SK-N-SH (cell line): ENCODE measurements around the gene TEAD2. TPM values are rescaled to one million over a fixed set of nuclear protein-coding genes. Genes with fewer than 3 reads are reported as not detected.

Experiments used
- CTCF ChIA-PET: fragments of 300-600, 350-600 bp; formaldehyde crosslinking; extraction: SDS; loops from one replicate; lab custom pipeline; 2021; lab: Yijun Ruan, JAX
- POLR2A ChIA-PET: fragments of 350-600 bp; sonication (Branson Sonifier 250); formaldehyde crosslinking; extraction: SDS; loops from one replicate; lab custom pipeline; 2020; ENCODE audit warnings: antibody characterized with exemption, inconsistent platforms; lab: Yijun Ruan, JAX
- DNase-seq: peaks from one replicate; pipeline ENCODE4 v3.0.0; 2012
- H2AFZ ChIP-seq: fragments of 200-600 bp; sonication (generic); 2 replicates; pipeline ENCODE4 v1.8.1; 2016; ENCODE audit warnings: antibody characterized with exemption, mild to moderate bottlenecking, low read depth
- H3F3A ChIP-seq: fragments of 200-600 bp; sonication (generic); replicated peaks from 2 replicates; pipeline ENCODE3; 2016; ENCODE audit warnings: antibody characterized with exemption, mild to moderate bottlenecking; ENCODE audit not compliant: insufficient read depth
- H3K27ac ChIP-seq, 2 experiments: fragments of 200-500 bp in 1 of 2; fragments of 200-600 bp in 1 of 2; sonication (Bioruptor generic) in 1 of 2; sonication (generic), shearing (Covaris generic) in 1 of 2; 2 replicates each; pipeline versions ENCODE4 v1.5.1 to v1.6.1; 2014 to 2016; ENCODE audit warnings: low read depth in 2 of 2, inconsistent platforms in 1 of 2, low read length in 1 of 2, mild to moderate bottlenecking in 1 of 2, mixed read lengths in 1 of 2
- H3K27me3 ChIP-seq: fragments of 200-600 bp; sonication (generic), shearing (Covaris generic); 2 replicates; pipeline ENCODE4 v1.6.1; 2016; ENCODE audit warnings: mixed run types; ENCODE audit not compliant: insufficient read depth
- H3K36me3 ChIP-seq, 2 experiments: fragments of 200-500 bp in 1 of 2; fragments of 200-600 bp in 1 of 2; sonication (Bioruptor generic) in 1 of 2; sonication (generic) in 1 of 2; replicated peaks in 1 of 2; 2 replicates each; pipeline versions ENCODE3 to v1.5.1; 2014 to 2016; ENCODE audit warnings: low read length in 1 of 2, mild to moderate bottlenecking in 1 of 2; ENCODE audit not compliant: insufficient read depth in 2 of 2, control insufficient read depth in 1 of 2
- H3K4me1 ChIP-seq, 2 experiments: fragments of 200-500 bp in 1 of 2; fragments of 200-600 bp in 1 of 2; sonication (Bioruptor generic) in 1 of 2; sonication (generic), shearing (Covaris generic) in 1 of 2; 2 replicates each; pipeline versions ENCODE4 v1.5.1 to v1.6.1; 2014 to 2016; ENCODE audit warnings: low read depth in 1 of 2, low read length in 1 of 2, mixed run types in 1 of 2; ENCODE audit not compliant: insufficient read depth in 2 of 2, control insufficient read depth in 1 of 2
- H3K4me2 ChIP-seq: fragments of 200-600 bp; sonication (generic), shearing (Covaris generic); 2 replicates; pipeline ENCODE4 v1.6.1; 2017; ENCODE audit warnings: mixed run types
- H3K4me3 ChIP-seq, 2 experiments: fragments of 200-500 bp in 1 of 2; fragments of 200-600 bp in 1 of 2; sonication (Bioruptor generic) in 1 of 2; sonication (generic), shearing (Covaris generic) in 1 of 2; 2 replicates each; pipeline versions ENCODE4 v1.5.1 to v1.8.1; 2014 to 2016; ENCODE audit warnings: low read depth in 2 of 2, inconsistent platforms in 1 of 2, low read length in 1 of 2, mild to moderate bottlenecking in 1 of 2, mixed read lengths in 1 of 2, moderate library complexity in 1 of 2
- H3K79me2 ChIP-seq: fragments of 200-600 bp; sonication (generic); 2 replicates; pipeline ENCODE4 v1.8.1; 2017; ENCODE audit warnings: mild to moderate bottlenecking; ENCODE audit not compliant: insufficient read depth
- H3K9ac ChIP-seq: fragments of 200-600 bp; sonication (generic); 2 replicates; pipeline ENCODE4 v1.6.1; 2017; ENCODE audit warnings: mixed run types
- H3K9me2 ChIP-seq: fragments of 200-600 bp; sonication (generic); 2 replicates; pipeline ENCODE4 v1.6.1; 2017; ENCODE audit warnings: mixed run types
- H3K9me3 ChIP-seq: fragments of 200-600 bp; sonication (generic); 2 replicates; pipeline ENCODE4 v1.6.1; 2017; ENCODE audit warnings: mixed run types, mild to moderate bottlenecking, moderate library complexity
- H4K20me1 ChIP-seq: fragments of 200-600 bp; sonication (generic); 2 replicates; pipeline ENCODE4 v1.6.1; 2017; ENCODE audit warnings: mild to moderate bottlenecking, mixed run types; ENCODE audit not compliant: insufficient read depth
- CHD2 ChIP-seq: fragments of 150-350 bp; IDR thresholded peaks from 2 replicates; pipeline ENCODE4 v1.6.1; 2018; ENCODE audit warnings: low read length; ENCODE audit not compliant: partially characterized antibody
- CTCF ChIP-seq: fragments of 200-600 bp; sonication (generic); IDR thresholded peaks from 2 replicates; pipeline ENCODE4 v1.6.1; 2017; ENCODE audit warnings: antibody characterized with exemption, mild to moderate bottlenecking, moderate library complexity
- EZH2phosphoT487 ChIP-seq: fragments of 200-600 bp; sonication (generic); IDR thresholded peaks from 2 replicates; pipeline ENCODE4 v1.6.1; 2017; ENCODE audit warnings: low read depth, mixed run types, mild to moderate bottlenecking, antibody characterized with exemption, moderate library complexity, borderline replicate concordance
- FOSL2 ChIP-seq: IDR thresholded peaks from 2 replicates; pipeline ENCODE4 v1.4.0; 2012; ENCODE audit warnings: low read depth, mild to moderate bottlenecking, moderate library complexity, borderline replicate concordance
- IRF3 ChIP-seq: fragments of 150-350 bp; IDR thresholded peaks from 2 replicates; pipeline ENCODE4 v1.6.1; 2016; ENCODE audit warnings: mild to moderate bottlenecking, low read depth, low read length
- MEF2A ChIP-seq: IDR thresholded peaks from 2 replicates; pipeline ENCODE4 v1.4.0; 2012; ENCODE audit warnings: low read depth, borderline replicate concordance
- NRF1 ChIP-seq: IDR thresholded peaks from 2 replicates; pipeline ENCODE4 v1.6.1; 2012; ENCODE audit warnings: low read depth, mild to moderate bottlenecking, low read length
- RAD21 ChIP-seq: IDR thresholded peaks from 2 replicates; pipeline ENCODE4 v1.6.1; 2012; ENCODE audit warnings: mild to moderate bottlenecking, low read length
- REST ChIP-seq: IDR thresholded peaks from 2 replicates; pipeline ENCODE4 v1.6.1; 2012; ENCODE audit warnings: mild to moderate bottlenecking, low read depth, low read length, moderate library complexity
- RFX5 ChIP-seq: IDR thresholded peaks from 2 replicates; pipeline ENCODE4 v1.6.1; 2012; ENCODE audit warnings: mild to moderate bottlenecking, improper control_type of control experiment, low read length
- SMC3 ChIP-seq: IDR thresholded peaks from 2 replicates; pipeline ENCODE4 v1.6.1; 2012; ENCODE audit warnings: low read depth, low read length, improper control_type of control experiment
- TEAD4 ChIP-seq: IDR thresholded peaks from 2 replicates; pipeline ENCODE4 v1.4.0; 2012; ENCODE audit warnings: mild to moderate bottlenecking, borderline replicate concordance; ENCODE audit not compliant: insufficient read depth
- USF2 ChIP-seq: fragments of 150-350 bp; IDR thresholded peaks from 2 replicates; pipeline ENCODE4 v1.6.1; 2017; ENCODE audit warnings: antibody characterized with exemption, low read length, low read depth, borderline replicate concordance
- ZBTB33 ChIP-seq: IDR thresholded peaks from 2 replicates; pipeline ENCODE4 v1.4.0; 2012; ENCODE audit warnings: low read depth, borderline replicate concordance
- WGBS: methylation state at CpG from one replicate; pipeline ENCODE4 v1.1.6; 2017; ENCODE audit warnings: low lambda C conversion rate; 5-methylcytosine and 5-hydroxymethylcytosine counted together
- polyA plus RNA-seq, 3 experiments: library from polyadenylated mRNA; depleted of rRNA; stranded (reverse); fragments of >200 nt; gene quantifications; 2 replicates each; pipeline ENCODE4 v1.2.3, GENCODE V29; 2012

Gene TEAD2
- polyA plus RNA-seq, 1 of the 3 experiments (the other 2 are of a cell fraction): 27.9 TPM

- no peak for TF ChIP-seq ZBTB33
- no peak for TF ChIP-seq NRF1
- no peak for TF ChIP-seq IRF3
- no peak for TF ChIP-seq TEAD4
- no peak for TF ChIP-seq MEF2A
- TF ChIP-seq, all 33 proteins: peak for 0
These were observed 31.7 kb upstream of the TEAD2 start (continued) for GRCh38 chr19:49393881-49394280.

- H3F3A ChIP-seq: peaks cover 9% of the 10 kb centered on the region
- H3K79me2 ChIP-seq: no peaks in the 10 kb centered on the region
- H3K27me3 ChIP-seq: peaks cover 32% of the 10 kb centered on the region
- no peaks in the 10 kb centered on the region for H3K36me3 ChIP-seq
- 13% methylated on average over 14 of the region's 14 CpGs for WGBS
- H3K9me3 ChIP-seq: no peaks in the 10 kb centered on the region
- peak; percentile 88 for DNase-seq
- POLR2A ChIA-PET: no interaction called here
- no peaks in the 10 kb centered on the region for H4K20me1 ChIP-seq
- H3K4me2 ChIP-seq: no peak overlapping the region
- TF ChIP-seq CHD2 (peak; percentile 20), RFX5 (no peak), SMC3 (peak; percentile 92), CTCF (peak; percentile 85), EZH2phosphoT487 (no peak), TEAD4 (no peak), RAD21 (peak; percentile 98), REST (no peak), FOSL2 (no peak), USF2 (no peak)
- peaks cover 0 to 3% of the 10 kb centered on the region in 2 experiments; a peak in 1 of 4 replicates for H3K4me1 ChIP-seq
- no peaks in the 10 kb centered on the region for H3K9me2 ChIP-seq
- H3K27ac ChIP-seq: no peak overlapping the region
- H2AFZ ChIP-seq: no peak overlapping the region
- CTCF ChIA-PET: interaction anchor here (0.6 to 8.8 kb wide), 19 partner anchors 9 to 480 kb away, joined by 3 to 149 read pairs (median 5); partner anchors contain the start of genes GFY and SLC17A7
- H3K9ac ChIP-seq: no peak overlapping the region
- peak overlapping the region in 1 of 2 experiments; percentile 33; a peak in 1 of 4 replicates for H3K4me3 ChIP-seq
These were observed 29.6 kb upstream of the TEAD2 start for GRCh38 chr19:49391581-49392399.
